Esophagus muscularis mucosa (tissue), 4 donors: ENCODE measurements around the gene STK10.

Source experiments
- CTCF ChIP-seq, 3 experiments: fragments of 200-600 bp in 2 of 3; fragments of 450-650 bp in 1 of 3; sonication (generic) in 2 of 3; IDR thresholded peaks; one replicate each; pipeline ENCODE4 v1.5.1; 2017 to 2019; ENCODE audit warnings: antibody characterized with exemption in 3 of 3, mild to moderate bottlenecking in 2 of 3, moderate library complexity in 1 of 3
- EP300 ChIP-seq: sonication (generic); formaldehyde crosslinking; IDR thresholded peaks from one replicate; pipeline ENCODE4 v1.6.1; 2017; ENCODE audit warnings: antibody characterized with exemption
- POLR2A ChIP-seq: fragments of 450-650 bp; IDR thresholded peaks from one replicate; pipeline ENCODE4 v1.6.1; 2017; ENCODE audit warnings: antibody characterized with exemption, moderate library complexity, mild to moderate bottlenecking, low read depth
- POLR2AphosphoS5 ChIP-seq, 2 donors: sonication (generic); formaldehyde crosslinking; IDR thresholded peaks; one replicate each; pipeline ENCODE4 v1.6.1; 2017; ENCODE audit warnings: antibody characterized with exemption in 2 of 2

- TF ChIP-seq CTCF (IDR thresholded peaks at IDR 0.05) (no peak), EP300 (no peak), POLR2A (no peak), POLR2AphosphoS5 (IDR thresholded peaks at IDR 0.05) (no peak)
Measured at GRCh38 chr5:172199446-172199845, 11.4 kb upstream of the STK10 start.
